Dermis microvascular lymphatic vessel endothelial cell (primary cell): ENCODE measurements around the gene MICALL2. TPM values are rescaled to one million over a fixed set of nuclear protein-coding genes. Genes with fewer than 3 reads are reported as not detected.

Experiments
- DNase-seq, 2 donors: peaks; one replicate each; pipeline versions ENCODE4 v3.0.0 to v3.0.0-alpha.2; 2010; ENCODE audit warnings: low read depth in 2 of 2
- total RNA-seq: library from RNA; depleted of rRNA; stranded (reverse); fragments of >200 nt; gene quantifications from 2 replicates; pipeline ENCODE4 v1.2.1, GENCODE V29; 2014

The MICALL2 gene
- total RNA-seq, 1 donor from 2014 or later = 8.7 TPM

GRCh38 chr7:1434165-1434718 is 25.0 kb downstream of the MICALL2 start:
- no peak for DNase-seq

GRCh38 chr7:1433128-1433920 is 25.9 kb downstream of the MICALL2 start:
- DNase-seq = no peak

- peak; percentile 9 to 43 for DNase-seq
Measured at GRCh38 chr7:1432411-1433082, 26.7 kb downstream of the MICALL2 start.

GRCh38 chr7:1431634-1432380 is 27.5 kb downstream of the MICALL2 start:
- no peak for DNase-seq

GRCh38 chr7:1431226-1431625 is 28.0 kb downstream of the MICALL2 start:
- no peak for DNase-seq

GRCh38 chr7:1430056-1430845 is 29.0 kb downstream of the MICALL2 start:
- DNase-seq = no peak

GRCh38 chr7:1428941-1429501 is 30.2 kb downstream of the MICALL2 start:
- no peak for DNase-seq

- DNase-seq = no peak
Measured at GRCh38 chr7:1427064-1427657, 32.1 kb downstream of the MICALL2 start.

GRCh38 chr7:1426474-1426873 is 32.8 kb downstream of the MICALL2 start:
- DNase-seq = no peak

GRCh38 chr7:1425292-1426136 is 33.8 kb downstream of the MICALL2 start:
- no peak for DNase-seq

- DNase-seq = no peak
Measured at GRCh38 chr7:1424041-1424440, 35.2 kb downstream of the MICALL2 start.

- no peak for DNase-seq
Measured at GRCh38 chr7:1423264-1423811, 35.9 kb downstream of the MICALL2 start.

GRCh38 chr7:1422512-1423263 is 36.6 kb downstream of the MICALL2 start:
- no peak for DNase-seq

- no peak for DNase-seq
Measured at GRCh38 chr7:1421946-1422345, 37.3 kb downstream of the MICALL2 start.

GRCh38 chr7:1421020-1421790 is 38.1 kb downstream of the MICALL2 start:
- no peak for DNase-seq

GRCh38 chr7:1419688-1420087 is 39.6 kb downstream of the MICALL2 start:
- no peak for DNase-seq

- DNase-seq = no peak
Measured at GRCh38 chr7:1419310-1419634, 40.0 kb downstream of the MICALL2 start.
